HCT116 (cell line): Measurements from ENCODE around the gene LRCH1.

ENCODE experiments used
- CBX3 ChIP-seq: IDR thresholded peaks from 2 replicates; pipeline ENCODE4 v1.6.1; 2012; ENCODE audit warnings: low read depth
- EZH2 ChIP-seq: fragments of 200-600 bp; sonication (generic); IDR thresholded peaks from 2 replicates; pipeline ENCODE4 v1.6.1; 2017; ENCODE audit warnings: antibody characterized with exemption, mixed run types
- FOSL1 ChIP-seq: IDR thresholded peaks from 2 replicates; pipeline ENCODE4 v1.6.1; 2012; ENCODE audit warnings: low read depth
- RAD21 ChIP-seq: IDR thresholded peaks from 2 replicates; pipeline ENCODE4 v1.6.1; 2012; ENCODE audit warnings: low read depth, mild to moderate bottlenecking
- TCF7L2 ChIP-seq: IDR thresholded peaks from 2 replicates; pipeline ENCODE4 v1.7.0; 2011; ENCODE audit warnings: borderline replicate concordance, inconsistent platforms; ENCODE audit not compliant: insufficient read depth, insufficient read length; ENCODE audit errors: extremely low read depth
- YY1 ChIP-seq: IDR thresholded peaks from 2 replicates; pipeline ENCODE4 v1.6.1; 2011; ENCODE audit warnings: low read length, low read depth, moderate library complexity, mild to moderate bottlenecking; ENCODE audit not compliant: insufficient replicate concordance; ENCODE audit errors: extremely low read depth
- TF ChIP-seq, protein P1 (sequence below), 3 experiments: fragments of 200-600 bp in 1 of 3; sonication (generic) in 1 of 3; IDR thresholded peaks in 2 of 3; conservative IDR thresholded peaks in 1 of 3; 2 replicates each; pipeline ENCODE4 v1.5.1; 2012 to 2017; ENCODE audit warnings: low read depth in 2 of 3, low read length in 2 of 3, antibody characterized with exemption in 1 of 3, borderline replicate concordance in 1 of 3, control low read depth in 1 of 3, mild to moderate bottlenecking in 1 of 3, mixed read lengths in 1 of 3, mixed run types in 1 of 3, moderate library complexity in 1 of 3; ENCODE audit not compliant: insufficient read depth in 1 of 3
- TF ChIP-seq, protein P2 (sequence below): IDR thresholded peaks from 2 replicates; pipeline ENCODE4 v1.6.1; 2012
- TF ChIP-seq, protein P3 (sequence below): IDR thresholded peaks from 2 replicates; pipeline ENCODE4 v1.6.1; 2012; ENCODE audit warnings: low read depth

DNA sequence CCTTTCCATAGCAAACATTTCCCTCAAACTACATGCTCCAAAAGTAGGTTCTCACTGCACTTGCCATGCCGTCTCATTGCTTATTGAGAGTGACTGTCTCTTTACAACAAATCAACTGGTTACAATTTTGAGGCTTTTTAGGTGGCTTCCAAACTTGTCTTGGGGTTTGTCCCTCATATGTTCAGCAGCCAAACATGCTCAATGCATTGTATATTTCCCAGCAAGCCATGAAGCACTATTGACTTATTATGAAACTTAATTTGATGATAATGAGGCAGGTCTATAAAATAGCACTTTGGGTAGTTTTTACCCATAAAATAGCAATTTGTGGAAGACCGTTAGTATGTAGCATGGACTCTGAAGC, 78.2 kb downstream of the LRCH1 start:
- TF ChIP-seq, protein P1, sequence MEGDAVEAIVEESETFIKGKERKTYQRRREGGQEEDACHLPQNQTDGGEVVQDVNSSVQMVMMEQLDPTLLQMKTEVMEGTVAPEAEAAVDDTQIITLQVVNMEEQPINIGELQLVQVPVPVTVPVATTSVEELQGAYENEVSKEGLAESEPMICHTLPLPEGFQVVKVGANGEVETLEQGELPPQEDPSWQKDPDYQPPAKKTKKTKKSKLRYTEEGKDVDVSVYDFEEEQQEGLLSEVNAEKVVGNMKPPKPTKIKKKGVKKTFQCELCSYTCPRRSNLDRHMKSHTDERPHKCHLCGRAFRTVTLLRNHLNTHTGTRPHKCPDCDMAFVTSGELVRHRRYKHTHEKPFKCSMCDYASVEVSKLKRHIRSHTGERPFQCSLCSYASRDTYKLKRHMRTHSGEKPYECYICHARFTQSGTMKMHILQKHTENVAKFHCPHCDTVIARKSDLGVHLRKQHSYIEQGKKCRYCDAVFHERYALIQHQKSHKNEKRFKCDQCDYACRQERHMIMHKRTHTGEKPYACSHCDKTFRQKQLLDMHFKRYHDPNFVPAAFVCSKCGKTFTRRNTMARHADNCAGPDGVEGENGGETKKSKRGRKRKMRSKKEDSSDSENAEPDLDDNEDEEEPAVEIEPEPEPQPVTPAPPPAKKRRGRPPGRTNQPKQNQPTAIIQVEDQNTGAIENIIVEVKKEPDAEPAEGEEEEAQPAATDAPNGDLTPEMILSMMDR (IDR thresholded peaks at IDR 0.05 in 2 of 3, conservative IDR thresholded peaks at IDR 0.05 in 1 of 3; ENCODE audit: borderline replicate concordance in 1 of 3, insufficient read depth in 1 of 3, low read depth in 2 of 3, low read length in 2 of 3): no peak
- TF ChIP-seq EZH2 (no peak), YY1 (no peak), TCF7L2 (no peak), RAD21 (no peak), FOSL1 (no peak), CBX3 (no peak)
- TF ChIP-seq, protein P2, sequence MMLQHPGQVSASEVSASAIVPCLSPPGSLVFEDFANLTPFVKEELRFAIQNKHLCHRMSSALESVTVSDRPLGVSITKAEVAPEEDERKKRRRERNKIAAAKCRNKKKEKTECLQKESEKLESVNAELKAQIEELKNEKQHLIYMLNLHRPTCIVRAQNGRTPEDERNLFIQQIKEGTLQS: no peak
- TF ChIP-seq, protein P3, sequence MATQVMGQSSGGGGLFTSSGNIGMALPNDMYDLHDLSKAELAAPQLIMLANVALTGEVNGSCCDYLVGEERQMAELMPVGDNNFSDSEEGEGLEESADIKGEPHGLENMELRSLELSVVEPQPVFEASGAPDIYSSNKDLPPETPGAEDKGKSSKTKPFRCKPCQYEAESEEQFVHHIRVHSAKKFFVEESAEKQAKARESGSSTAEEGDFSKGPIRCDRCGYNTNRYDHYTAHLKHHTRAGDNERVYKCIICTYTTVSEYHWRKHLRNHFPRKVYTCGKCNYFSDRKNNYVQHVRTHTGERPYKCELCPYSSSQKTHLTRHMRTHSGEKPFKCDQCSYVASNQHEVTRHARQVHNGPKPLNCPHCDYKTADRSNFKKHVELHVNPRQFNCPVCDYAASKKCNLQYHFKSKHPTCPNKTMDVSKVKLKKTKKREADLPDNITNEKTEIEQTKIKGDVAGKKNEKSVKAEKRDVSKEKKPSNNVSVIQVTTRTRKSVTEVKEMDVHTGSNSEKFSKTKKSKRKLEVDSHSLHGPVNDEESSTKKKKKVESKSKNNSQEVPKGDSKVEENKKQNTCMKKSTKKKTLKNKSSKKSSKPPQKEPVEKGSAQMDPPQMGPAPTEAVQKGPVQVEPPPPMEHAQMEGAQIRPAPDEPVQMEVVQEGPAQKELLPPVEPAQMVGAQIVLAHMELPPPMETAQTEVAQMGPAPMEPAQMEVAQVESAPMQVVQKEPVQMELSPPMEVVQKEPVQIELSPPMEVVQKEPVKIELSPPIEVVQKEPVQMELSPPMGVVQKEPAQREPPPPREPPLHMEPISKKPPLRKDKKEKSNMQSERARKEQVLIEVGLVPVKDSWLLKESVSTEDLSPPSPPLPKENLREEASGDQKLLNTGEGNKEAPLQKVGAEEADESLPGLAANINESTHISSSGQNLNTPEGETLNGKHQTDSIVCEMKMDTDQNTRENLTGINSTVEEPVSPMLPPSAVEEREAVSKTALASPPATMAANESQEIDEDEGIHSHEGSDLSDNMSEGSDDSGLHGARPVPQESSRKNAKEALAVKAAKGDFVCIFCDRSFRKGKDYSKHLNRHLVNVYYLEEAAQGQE: no peak
